Activated CD8-positive, alpha-beta T cell treated with anti-CD3 and anti-CD28 coated beads for 36 hours (primary cell): ENCODE results near the gene COX19. TPM values are rescaled to one million over a fixed set of nuclear protein-coding genes. Genes with fewer than 3 reads are reported as not detected.

Source experiments
- ATAC-seq: fragments of 200-7000 bp; cut with Tn5 transposase; one replicate; pipeline ENCODE4 v1.10.0; 2021; ENCODE audit warnings: mild to moderate bottlenecking, moderate library complexity
- CTCF ChIA-PET: fragments of 350-600 bp; sonication (Branson Sonifier 250); formaldehyde crosslinking; loops from one replicate; lab custom pipeline; 2021; ENCODE audit warnings: antibody characterized with exemption; lab: Charles Lee
- POLR2A ChIA-PET: fragments of 350-600 bp; sonication (Branson Sonifier 250); formaldehyde crosslinking; loops from one replicate; lab custom pipeline; 2021; ENCODE audit warnings: antibody characterized with exemption; lab: Charles Lee
- DNase-seq: peaks from one replicate; pipeline ENCODE4 v3.0.0-alpha.2; 2020
- H3K27ac Mint-ChIP-seq: one replicate; pipeline ENCODE4 v1.8.0; 2021; ENCODE audit warnings: mild to moderate bottlenecking, mixed read lengths
- H3K27me3 Mint-ChIP-seq: one replicate; pipeline ENCODE4 v1.8.0; 2021; ENCODE audit warnings: mixed read lengths
- H3K36me3 Mint-ChIP-seq: one replicate; pipeline ENCODE4 v1.8.0; 2021; ENCODE audit warnings: low read depth, mixed read lengths
- H3K4me1 Mint-ChIP-seq: one replicate; pipeline ENCODE4 v1.8.0; 2021; ENCODE audit warnings: low read depth, mixed read lengths
- H3K4me3 Mint-ChIP-seq: one replicate; pipeline ENCODE4 v1.8.0; 2021; ENCODE audit warnings: mild to moderate bottlenecking, moderate library complexity, mixed read lengths
- H3K9me3 Mint-ChIP-seq: one replicate; pipeline ENCODE4 v1.8.0; 2021; ENCODE audit warnings: mixed read lengths
- intact Hi-C: fragments of 100-400 bp; cut with micrococcal nuclease; formaldehyde crosslinking; loops from one replicate; pipeline ENCODE4 v1.10.0; 2022
- microRNA-seq: library from miRNA; unstranded; fragments of <30 nt; microRNA quantifications from one replicate; pipeline ENCODE4 v1.2.0, GENCODE V29; 2022; ENCODE audit warnings: borderline microRNAs expressed, borderline replicate concordance
- total RNA-seq, 2 experiments: library from RNA; stranded (reverse); gene quantifications; one replicate each; pipeline ENCODE4 v1.2.3, GENCODE V29; 2021
- TF ChIP-seq, protein P1 (sequence below): fragments of 200-600 bp; IDR thresholded peaks from one replicate; pipeline ENCODE4 v1.8.0; 2022; ENCODE audit warnings: antibody characterized with exemption, mild to moderate bottlenecking

COX19 gene
- total RNA-seq, 2 experiments from 2014 or later, result 15.5 to 18.0 TPM

DNA sequence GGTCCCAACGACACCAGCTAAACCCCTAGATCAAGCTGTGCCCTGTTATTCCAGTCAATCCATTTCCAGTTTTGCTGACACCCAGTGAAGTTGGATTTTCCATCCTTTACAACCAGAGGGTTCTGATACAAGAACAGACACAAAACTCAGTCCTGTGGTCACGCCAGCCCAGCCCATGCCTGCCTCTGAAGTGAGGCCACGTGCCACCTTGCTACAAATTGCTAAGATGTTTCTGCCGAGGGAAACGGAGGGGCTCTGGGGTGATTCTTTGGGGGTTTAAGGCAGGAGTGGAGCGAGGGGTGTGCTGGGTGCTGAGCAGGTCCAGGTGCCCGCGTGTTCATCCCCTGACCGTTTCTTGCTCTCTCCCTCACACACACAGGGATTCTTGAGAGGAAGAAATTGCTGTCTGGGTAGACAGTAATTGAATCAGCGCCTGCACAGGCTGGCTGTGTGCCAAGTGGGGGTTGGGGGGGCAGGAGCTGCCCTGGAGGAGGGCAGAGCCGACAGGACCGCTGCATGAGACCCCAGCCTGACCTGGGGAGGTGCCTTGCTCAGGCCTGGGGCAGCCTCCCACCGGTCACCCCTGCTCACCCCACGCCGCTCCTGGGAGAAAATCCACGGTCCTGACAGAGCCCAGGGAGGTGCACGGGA, 58.9 kb downstream of the COX19 start:
- no peaks in the 10 kb centered on the region for H3K27me3 Mint-ChIP-seq
- H3K4me3 Mint-ChIP-seq, result no peak overlapping the region
- intact Hi-C loops, result no loop called here
- TF ChIP-seq, protein P1, sequence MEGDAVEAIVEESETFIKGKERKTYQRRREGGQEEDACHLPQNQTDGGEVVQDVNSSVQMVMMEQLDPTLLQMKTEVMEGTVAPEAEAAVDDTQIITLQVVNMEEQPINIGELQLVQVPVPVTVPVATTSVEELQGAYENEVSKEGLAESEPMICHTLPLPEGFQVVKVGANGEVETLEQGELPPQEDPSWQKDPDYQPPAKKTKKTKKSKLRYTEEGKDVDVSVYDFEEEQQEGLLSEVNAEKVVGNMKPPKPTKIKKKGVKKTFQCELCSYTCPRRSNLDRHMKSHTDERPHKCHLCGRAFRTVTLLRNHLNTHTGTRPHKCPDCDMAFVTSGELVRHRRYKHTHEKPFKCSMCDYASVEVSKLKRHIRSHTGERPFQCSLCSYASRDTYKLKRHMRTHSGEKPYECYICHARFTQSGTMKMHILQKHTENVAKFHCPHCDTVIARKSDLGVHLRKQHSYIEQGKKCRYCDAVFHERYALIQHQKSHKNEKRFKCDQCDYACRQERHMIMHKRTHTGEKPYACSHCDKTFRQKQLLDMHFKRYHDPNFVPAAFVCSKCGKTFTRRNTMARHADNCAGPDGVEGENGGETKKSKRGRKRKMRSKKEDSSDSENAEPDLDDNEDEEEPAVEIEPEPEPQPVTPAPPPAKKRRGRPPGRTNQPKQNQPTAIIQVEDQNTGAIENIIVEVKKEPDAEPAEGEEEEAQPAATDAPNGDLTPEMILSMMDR, result no peak
- H3K36me3 Mint-ChIP-seq, result peaks cover 2% of the 10 kb centered on the region
- no peaks in the 10 kb centered on the region for H3K9me3 Mint-ChIP-seq
- DNase-seq (no peak), ATAC-seq (no peak)
- POLR2A ChIA-PET, result no interaction called here
- no peak overlapping the region for H3K27ac Mint-ChIP-seq
- CTCF ChIA-PET, result no interaction called here
- peaks cover 20% of the 10 kb centered on the region for H3K4me1 Mint-ChIP-seq

Small RNA genes within 50 kb of the gene (microRNA-seq; reads per million reads assigned to microRNA genes)
- gene MIR339, result 783 reads per million, percentile 86 among the genes with 10 or more reads in this experiment

Other genes with a start within 250 kb of the COX19 start
- 10 to 100 TPM; 36.4 to 36.8 TPM for gene DNAAF5, start 248.8 kb downstream of the COX19 start, total RNA-seq
- 10 to 100 TPM; 48.7 to 49.9 TPM for gene PRKAR1B, start 248.3 kb downstream of the COX19 start, total RNA-seq
- gene SUN1, start 143.1 kb downstream of the COX19 start, total RNA-seq, result 10 to 100 TPM; 71.3 to 71.6 TPM
- 10 to 100 TPM; 20.6 to 31.9 TPM for gene GET4, start 99.0 kb downstream of the COX19 start, total RNA-seq
- gene ADAP1, start 20.9 kb downstream of the COX19 start, total RNA-seq, result 10 to 100 TPM; 34.6 to 40.9 TPM
- gene CYP2W1, start 7.6 kb upstream of the COX19 start, total RNA-seq, result not detected
- 1 to 10 TPM; 5.6 to 8.5 TPM for gene GPR146, start 69.0 kb upstream of the COX19 start, total RNA-seq
- gene GPER1, start 112.6 kb upstream of the COX19 start, total RNA-seq, result under 1 TPM; 0.16 to 0.18 TPM
- gene ZFAND2A, start 184.6 kb upstream of the COX19 start, total RNA-seq, result 10 to 100 TPM; 22.1 to 23.5 TPM